ENCODE results near the gene PPIG. TPM values are rescaled to one million over a fixed set of nuclear protein-coding genes. Genes with fewer than 3 reads are reported as not detected.
"Not testable (repeated sequence)": the region's sequence is repeated elsewhere in the genome, so short reads cannot be mapped to it uniquely, and the experiment has no call there.

Gene PPIG
- total RNA-seq, 2 donors from 2014 or later = 49.6 to 51.0 TPM

DNA sequence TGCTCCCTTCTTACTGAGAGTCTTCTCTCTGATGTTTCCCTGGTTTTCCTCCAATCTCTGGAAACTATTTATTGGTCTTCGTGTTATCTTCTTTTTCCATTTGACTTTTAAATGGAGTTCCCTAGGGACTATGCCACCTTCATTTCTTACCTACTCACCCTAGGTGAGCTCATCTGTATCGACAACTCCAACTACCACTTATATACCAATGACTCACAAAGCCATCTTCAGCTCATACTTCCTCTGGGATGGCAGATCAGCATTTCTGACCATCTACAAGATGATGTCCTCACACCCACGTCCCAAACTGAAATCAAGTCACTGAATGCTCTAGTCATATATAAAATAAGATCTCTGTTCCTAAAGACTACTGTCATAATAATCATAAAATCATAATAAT is 69.5 kb downstream of the PPIG start:
- intact Hi-C loops (cut with DNase I) = no loop called here
- no peak for DNase-seq (ENCODE audit: low spot score)

GRCh38 chr2:169656164-169656563 is 72.0 kb downstream of the PPIG start:
- intact Hi-C loops (cut with DNase I) = no loop called here
- no peak for DNase-seq (ENCODE audit: low spot score)

DNA sequence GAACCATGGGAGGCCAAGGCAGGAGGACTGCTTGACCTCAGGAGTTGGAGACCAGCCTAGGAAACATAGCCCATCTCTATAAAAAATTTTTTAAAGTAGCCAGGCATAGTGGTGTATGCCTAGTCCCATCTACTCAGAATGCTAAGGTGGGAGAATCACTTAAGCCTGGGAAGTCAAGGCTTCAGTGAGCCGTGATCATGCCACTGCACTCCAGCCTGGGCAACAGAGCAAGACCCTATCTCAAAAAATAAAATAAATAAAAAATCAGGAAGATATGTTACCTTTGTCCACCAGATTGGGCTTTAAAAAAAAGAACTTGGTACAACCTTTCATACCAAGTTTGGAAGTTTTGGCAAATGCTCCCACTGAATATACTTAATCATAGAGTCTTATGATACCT is 74.7 kb downstream of the PPIG start:
- intact Hi-C loops (cut with DNase I) = no loop called here
- no peak for DNase-seq (ENCODE audit: low spot score)

GRCh38 chr2:169659320-169659719 is 75.2 kb downstream of the PPIG start:
- DNase-seq (ENCODE audit: low spot score) = no peak
- intact Hi-C loops (cut with DNase I) = no loop called here

GRCh38 chr2:169661265-169661664 is 77.1 kb downstream of the PPIG start:
- DNase-seq (ENCODE audit: low spot score) = no peak
- intact Hi-C loops (cut with DNase I) = no loop called here

DNA sequence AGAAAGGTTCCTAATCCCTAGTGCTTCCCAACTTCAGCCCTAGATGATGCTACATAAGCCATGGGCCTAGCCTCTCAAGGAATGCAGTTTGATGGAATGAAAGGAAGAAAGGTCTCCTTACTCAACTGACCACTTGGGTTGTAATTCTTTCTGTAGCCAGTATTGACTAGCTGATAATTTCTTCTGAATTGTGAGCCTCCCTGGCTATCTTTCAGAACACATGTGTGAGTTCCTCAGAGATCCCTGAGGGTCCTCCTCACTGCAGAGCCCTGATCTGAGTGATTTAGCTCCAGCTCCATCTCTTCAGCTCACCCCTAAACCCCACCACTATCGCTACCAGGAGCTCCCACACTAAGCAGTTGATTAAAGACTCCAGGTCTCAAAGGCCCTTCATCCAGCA is 78.6 kb downstream of the PPIG start:
- intact Hi-C loops (cut with DNase I) = no loop called here
- DNase-seq (ENCODE audit: low spot score) = no peak

DNA sequence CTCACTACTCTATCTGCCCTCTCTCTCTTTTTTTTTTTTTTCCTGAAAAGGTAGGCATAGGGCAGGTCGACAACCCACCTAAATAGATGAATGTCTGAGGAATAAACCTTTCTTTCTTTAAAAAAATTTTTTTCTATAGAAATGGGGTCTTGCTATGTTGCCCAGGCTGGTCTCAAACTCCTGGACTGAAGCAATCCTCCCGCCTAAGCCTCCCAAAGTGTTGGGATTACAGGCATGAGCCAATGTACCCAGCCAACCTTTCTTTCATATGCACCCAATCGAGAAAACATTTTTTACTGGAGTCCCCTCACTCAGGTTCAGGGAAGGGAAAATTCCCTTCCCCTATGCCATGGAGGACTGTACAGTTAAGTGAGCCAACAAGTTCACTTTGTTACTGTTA is 79.1 kb downstream of the PPIG start:
- intact Hi-C loops (cut with DNase I) = no loop called here
- no peak for DNase-seq (ENCODE audit: low spot score)

DNA sequence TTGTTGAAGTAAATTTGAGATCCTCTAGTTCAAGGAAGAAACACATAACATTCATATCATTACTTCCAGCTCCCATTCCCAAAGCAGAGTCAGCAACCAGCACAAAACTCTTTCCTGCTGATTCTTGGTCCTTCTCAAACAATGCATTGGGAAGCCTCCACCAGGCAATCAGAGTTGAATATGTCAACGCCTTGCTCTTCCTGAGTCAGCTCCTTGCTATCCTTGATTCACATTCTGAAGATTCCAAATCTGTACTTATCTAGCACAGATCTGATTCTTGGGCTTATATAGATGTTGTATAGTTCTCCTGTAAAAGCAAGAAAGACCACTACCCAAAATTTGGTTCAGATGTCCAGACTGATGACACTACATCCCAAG is 80.4 kb downstream of the PPIG start:
- intact Hi-C loops (cut with DNase I) = no loop called here
- DNase-seq (ENCODE audit: low spot score) = no peak

DNA sequence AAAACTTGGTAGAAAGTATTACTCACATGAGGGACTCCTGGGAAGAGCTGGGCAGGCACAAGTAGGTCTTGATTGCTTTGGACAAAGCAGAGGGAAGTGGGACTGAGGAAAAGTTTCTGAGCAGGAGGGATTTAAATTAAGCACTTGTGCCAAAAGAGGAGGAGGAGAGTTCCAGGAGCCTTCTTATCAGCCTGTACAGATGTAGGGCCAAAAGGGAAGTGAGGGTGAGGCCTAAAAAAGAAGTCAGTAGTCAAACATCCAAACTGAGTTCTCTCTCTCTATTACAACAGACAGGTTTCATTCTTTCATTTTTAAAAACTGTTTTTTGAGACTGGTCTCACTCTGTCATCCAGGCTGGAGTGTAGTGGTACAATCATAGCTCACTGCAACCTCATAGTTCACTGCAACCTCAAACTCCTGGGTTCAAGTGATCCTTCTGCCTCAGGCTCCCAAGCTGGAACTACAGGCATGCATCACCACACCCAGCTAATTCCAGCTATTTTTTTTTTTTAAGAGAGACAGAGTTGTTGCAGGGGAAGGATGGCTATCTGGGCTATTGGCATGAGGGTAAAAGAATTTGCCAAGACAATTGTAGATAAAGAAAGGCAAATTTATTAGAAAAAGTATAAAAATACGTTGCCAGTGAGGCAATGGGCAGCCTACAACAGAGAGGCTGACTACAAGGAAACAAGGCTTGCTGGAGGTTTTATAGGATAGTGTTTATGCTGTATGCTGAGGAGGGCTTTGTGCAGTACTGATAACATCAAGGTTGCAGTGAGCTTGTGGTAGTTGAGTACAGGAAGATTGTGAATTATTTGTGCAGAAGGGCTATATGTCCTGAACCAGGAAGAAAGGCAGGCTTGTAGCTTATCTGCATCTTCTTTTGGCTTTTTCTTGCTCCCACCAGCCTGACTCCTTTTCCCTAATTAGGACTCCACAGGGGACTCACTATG is 81.1 kb downstream of the PPIG start:
- intact Hi-C loops (cut with DNase I) = no loop called here
- no peak for DNase-seq (ENCODE audit: low spot score)

DNA sequence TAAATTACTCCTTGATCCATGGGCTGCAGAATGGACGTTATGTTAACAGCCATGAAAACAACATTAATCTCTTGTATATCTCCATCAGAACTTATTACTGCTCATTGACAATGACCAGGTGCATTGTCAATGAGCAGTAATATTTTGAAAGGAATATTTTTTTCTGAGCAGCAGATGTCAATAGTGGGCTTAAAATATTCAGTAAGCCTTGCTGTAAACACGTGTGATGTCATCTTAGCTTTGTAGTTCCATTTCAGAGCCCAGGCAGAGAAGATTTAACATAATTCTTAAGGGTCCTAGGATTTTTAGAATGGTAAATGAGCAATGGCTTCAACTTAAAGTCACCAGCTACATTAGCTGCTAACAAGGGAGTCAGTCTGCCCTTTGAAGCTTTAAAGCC is 83.4 kb downstream of the PPIG start:
- DNase-seq (ENCODE audit: low spot score) = no peak
- intact Hi-C loops (cut with DNase I) = no loop called here

- DNase-seq (ENCODE audit: low spot score) = no peak
- intact Hi-C loops (cut with DNase I) = no loop called here
Measured at GRCh38 chr2:169670215-169670651, 86.1 kb downstream of the PPIG start.

DNA sequence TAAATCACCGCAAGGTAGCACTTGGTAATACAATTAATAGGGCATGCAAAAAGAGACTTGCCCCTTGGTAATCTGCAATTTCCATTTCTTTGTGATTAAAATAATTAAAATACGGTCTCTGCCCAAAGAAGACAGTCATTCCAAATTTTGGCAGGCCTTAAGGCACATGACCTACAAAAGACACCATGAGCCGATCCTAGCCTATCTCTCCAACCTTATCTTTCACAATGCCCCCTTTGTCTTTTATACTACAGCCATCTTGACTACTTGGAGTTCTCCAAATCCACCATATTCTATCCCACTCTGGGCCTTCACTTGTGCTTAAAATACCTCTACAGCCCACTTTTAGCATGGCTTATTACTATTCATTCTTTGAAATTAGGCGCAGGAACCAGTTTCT is 86.8 kb downstream of the PPIG start:
- DNase-seq (ENCODE audit: low spot score) = no peak
- intact Hi-C loops (cut with DNase I) = no loop called here

DNA sequence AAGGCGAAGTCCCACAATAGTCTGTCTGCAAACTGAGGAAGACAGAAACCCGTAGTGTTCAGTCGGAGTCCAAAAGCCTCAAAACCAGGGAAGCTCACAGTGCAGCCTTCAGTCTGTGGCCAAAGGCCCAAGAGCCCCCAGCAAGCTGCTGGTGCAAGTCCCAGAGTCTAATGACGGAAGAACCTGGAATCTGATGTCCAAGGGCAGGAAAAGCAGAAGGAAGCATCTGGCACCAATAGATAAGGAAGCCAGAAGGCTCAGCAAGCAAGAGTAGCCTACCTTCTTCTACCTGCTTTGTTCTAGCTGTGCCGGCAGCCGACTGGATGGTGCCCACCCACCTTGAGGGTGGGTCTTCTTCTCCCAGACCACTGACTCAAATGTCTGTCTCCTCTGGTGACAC is 88.3 kb downstream of the PPIG start:
- intact Hi-C loops (cut with DNase I) = no loop called here

GRCh38 chr2:169673106-169673505 is 89.0 kb downstream of the PPIG start:
- intact Hi-C loops (cut with DNase I) = no loop called here

More for the DNA sequence above, 88.3 kb downstream of the PPIG start:
- no peak for DNase-seq (ENCODE audit: low spot score)

GRCh38 chr2:169673921-169674320 is 89.8 kb downstream of the PPIG start:
- DNase-seq (ENCODE audit: low spot score) = no peak
- intact Hi-C loops (cut with DNase I) = no loop called here

More at GRCh38 chr2:169673106-169673505, 89.0 kb downstream of the PPIG start:
- no peak for DNase-seq (ENCODE audit: low spot score)

- no peak for DNase-seq (ENCODE audit: low spot score)
- intact Hi-C loops (cut with DNase I) = no loop called here
Measured at GRCh38 chr2:169676357-169676756, 92.2 kb downstream of the PPIG start.

DNA sequence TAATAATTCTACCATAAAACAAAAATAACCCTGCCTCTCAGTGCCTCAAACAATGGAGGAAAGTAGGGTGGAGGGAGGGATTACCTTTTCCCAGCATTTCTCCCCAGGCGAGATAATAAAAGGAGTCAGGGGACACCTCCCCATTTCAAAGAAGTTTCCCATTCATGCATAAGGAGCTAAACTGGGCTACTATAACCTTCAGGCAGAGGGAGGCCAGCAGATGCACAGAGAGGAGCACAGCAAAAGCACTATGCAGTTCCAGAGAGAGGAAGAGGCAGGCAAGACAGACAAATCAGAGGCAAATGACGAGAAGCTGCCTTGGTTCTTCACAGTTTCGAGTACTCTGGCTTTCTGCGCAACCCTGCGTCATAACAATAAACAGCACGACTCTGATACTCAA is 92.7 kb downstream of the PPIG start:
- intact Hi-C loops (cut with DNase I) = no loop called here
- no peak for DNase-seq (ENCODE audit: low spot score)

DNA sequence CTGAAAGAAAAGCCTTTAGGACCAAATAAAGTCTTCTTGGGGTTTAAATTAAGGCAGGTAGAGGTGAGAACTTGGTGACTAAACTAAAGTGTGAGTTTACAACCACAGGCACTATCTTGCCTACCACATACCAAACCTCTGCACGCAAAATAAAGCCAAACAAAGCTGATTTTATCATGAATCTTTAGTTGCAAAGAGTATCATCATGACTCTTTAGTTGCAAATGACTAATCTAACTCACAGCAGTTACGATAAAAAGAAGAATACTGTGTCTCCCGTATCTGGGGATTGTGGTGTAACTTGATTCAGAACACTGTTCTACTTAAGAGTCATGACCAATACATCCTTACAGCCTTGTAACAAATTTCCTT is 98.9 kb downstream of the PPIG start:
- intact Hi-C loops (cut with DNase I) = no loop called here

DNA sequence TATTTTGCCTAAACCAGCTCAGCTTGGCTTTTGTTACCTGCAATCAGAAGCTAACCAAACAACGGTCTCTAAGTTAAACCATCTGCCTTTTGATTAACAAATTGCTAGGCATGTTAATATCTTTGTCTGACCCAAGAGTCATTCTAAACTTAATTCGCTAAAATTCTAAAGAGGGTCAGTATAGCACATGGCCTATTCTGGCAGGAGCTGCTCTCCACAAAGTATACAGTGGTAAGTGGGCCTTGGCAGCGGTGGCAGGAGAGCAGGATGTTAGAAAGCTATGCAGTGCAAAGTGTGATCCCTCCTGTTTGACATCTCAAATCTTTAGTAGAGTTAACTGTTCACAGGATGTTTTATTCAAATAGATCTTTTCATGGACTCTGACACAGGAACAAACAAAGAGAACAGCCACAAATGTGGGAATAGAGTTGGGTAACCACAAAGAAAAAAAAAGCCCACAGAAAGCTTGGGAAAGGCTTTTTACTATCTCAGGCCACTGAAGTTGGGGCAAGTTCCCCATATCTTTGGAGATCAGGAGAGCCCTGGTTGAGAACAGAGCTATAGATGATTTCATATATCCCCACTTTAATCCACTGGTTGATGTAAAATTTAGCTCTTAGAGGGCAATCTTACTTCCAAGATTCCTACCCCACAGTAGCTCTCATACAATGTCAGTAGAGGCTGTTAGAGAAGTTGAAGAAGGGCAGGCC is 99.4 kb downstream of the PPIG start:
- DNase-seq (ENCODE audit: low spot score) = no peak
- intact Hi-C loops (cut with DNase I) = no loop called here

More for the DNA sequence above, 98.9 kb downstream of the PPIG start:
- DNase-seq (ENCODE audit: low spot score) = no peak

DNA sequence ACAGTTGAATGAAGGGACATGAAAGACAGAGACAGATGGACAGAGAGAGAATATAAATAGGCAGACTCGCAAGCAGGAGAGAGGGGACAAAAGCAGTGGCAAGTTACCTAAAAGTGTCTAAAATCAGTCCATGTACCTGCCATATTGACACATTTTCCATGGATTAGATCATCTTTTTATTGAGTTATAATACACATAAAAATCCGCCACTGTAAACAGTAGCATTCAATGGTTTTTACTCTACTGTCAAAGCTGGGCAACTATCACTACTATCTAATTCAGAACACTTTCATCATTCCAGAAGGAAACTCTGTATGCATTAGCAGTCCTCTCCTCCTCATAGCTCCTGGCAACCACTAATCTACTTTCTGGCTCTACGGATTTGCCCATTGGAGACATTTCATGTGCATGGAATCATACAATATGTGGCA is 100.0 kb downstream of the PPIG start:
- intact Hi-C loops (cut with DNase I) = no loop called here
- DNase-seq (ENCODE audit: low spot score) = no peak

- DNase-seq (ENCODE audit: low spot score); intact Hi-C loops (cut with DNase I): not testable (repeated sequence)
Measured at GRCh38 chr2:169684712-169685111, 100.6 kb downstream of the PPIG start.
